SHP77 (cell line): Measurements from ENCODE around the gene KRTAP29-1.

Source experiments
- DNase-seq, 2 experiments: peaks; one replicate each; lab custom pipeline; 2025; lab: John Stamatoyannopoulos, UW

Gene KRTAP29-1

DNA sequence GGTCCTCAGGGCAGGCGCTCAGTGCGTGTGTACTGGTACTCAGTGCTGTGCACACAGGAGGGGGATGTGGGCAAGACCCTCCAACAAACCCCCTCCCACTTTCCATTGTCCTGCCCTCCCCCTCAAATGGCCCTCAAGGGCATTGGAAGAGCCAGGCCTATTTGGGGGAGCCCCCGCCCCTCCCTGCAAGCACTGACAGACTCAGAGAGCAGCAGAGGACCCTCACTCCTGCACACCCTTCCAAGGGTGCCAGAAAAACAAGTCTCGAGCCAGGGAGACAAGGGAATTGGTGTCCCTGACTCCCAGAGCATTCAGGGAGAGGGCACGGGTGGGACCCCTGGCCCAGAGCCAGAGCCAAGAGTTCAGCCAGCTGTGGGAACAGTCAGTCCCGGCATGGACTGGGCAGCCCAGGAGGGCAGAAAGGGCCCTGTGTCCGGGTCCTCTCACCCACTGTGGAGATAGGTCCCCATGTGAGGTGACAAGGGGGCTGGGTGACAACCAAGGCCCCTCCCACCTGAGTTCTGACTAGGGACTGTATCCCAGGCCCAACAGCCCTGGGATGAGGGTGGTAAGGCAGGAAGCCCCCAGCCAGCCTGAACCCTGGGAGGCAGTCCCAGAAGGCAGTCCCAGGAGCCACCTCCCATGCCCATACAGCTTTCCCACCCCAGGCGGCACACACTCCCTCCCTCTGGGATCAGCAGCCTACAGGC is 24.9 kb upstream of the KRTAP29-1 start:
- DNase-seq: no peak

- DNase-seq: no peak
Measured at GRCh38 chr17:41326173-41327145, 23.8 kb upstream of the KRTAP29-1 start.

DNA sequence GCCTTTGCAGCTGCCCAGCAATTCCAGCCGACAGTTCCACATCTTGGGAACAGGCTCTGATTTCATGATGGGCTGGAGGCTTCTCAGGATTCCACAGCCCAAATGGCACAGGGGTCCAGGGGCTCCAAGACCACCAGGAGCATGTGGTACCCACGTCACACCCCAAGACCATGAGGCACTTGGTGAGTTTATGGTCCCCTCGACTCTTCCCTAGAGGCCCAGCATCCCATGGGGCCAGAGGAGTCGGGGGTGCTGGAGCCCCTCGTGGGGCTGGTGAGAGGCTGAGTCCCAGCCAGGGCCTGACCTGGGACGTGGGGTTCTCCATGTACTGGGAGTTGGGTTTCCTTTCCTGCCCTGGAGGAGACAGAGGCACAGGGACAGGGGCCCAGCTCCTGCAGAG is 23.0 kb upstream of the KRTAP29-1 start:
- DNase-seq: no peak

DNA sequence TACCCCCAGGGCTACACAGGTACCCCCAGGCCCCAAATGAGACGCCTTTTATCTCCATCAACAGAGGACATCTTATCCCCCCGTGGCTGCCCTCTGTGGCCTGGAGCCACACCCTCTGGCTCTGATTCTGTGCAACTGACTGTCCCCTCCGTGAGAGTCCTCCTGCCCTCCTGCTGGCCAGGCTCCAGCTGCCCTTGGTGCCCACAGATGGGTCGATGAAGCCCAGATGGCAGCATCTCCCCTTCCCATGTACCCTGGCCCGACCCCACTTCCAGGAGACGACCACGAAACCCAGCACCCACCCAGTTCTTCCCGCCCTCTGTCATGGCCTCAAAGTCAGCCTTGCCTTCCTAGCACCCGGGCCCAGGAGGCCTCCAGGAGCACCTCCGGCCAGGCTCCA is 22.5 kb upstream of the KRTAP29-1 start:
- no peak for DNase-seq

- no peak for DNase-seq
Measured at GRCh38 chr17:41324180-41325075, 21.8 kb upstream of the KRTAP29-1 start.

DNA sequence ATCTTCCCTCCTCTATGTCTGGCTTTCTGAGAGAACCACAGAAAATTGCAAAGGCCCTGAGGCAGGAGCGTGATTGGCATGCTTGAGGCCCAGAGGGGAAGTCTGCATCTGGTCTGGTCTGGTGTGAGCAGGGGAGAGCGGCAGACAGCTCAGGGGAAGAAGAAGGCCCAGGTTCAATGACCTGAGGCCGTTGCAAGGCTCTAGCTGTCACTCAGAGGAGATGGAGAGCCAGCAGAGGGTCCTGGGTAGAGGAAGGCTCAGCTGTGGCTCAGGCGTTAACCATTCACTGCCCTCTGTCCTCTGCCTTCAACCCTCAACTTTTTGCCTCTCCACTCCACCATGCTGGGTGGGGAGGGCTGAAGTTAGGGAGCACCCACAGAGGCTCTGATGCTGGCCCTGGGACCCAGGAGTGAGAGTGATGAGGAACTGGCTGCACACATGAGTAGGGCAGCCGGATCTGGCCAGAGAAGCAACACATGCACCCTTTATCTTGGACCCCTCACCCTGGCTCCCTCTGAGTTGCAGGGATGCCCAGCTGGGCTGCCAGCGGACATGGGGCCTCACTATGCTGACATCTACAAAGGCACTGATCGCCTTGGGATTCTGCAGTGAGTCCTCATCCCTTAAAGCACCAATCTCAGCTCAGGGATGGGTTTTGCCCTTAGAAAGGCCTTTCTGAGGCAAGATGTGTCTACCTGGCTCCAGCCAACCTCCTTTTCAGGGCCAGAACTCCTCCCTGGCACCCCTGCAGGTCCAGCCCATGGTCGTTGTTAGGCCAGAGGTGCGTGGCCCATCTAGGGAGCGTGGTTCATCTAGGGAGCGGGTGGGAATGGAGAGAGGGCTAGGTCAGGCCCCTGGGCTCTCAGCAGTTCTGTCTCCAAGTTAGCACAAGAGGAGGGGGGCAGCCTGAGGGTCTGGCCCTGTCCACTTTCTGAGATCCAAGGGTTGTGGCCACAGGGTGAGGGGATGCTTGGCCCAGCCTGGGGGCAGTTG is 20.5 kb upstream of the KRTAP29-1 start:
- no peak for DNase-seq

GRCh38 chr17:41322094-41322902 is 19.6 kb upstream of the KRTAP29-1 start:
- DNase-seq: peak in 1 of 2 experiments; percentile 5

DNA sequence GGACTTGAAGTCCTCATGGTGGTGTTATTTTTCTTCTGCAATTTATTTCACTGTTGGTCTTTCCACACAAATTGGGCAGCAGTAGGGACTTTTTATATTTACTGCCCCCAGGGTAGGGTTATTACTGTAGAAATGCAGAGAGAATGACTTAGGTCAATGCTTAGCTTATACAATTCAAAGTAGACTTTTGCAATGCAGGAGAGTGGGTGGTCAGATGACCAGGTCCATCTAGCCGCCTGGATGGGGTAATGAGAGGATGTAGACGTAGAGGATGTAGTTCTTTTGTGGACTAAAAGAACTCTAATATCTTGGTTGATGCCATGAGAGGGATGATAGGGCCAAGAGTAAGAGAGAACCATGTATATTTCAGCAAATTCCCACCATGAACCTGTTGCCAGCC is 15.6 kb upstream of the KRTAP29-1 start:
- no peak for DNase-seq

DNA sequence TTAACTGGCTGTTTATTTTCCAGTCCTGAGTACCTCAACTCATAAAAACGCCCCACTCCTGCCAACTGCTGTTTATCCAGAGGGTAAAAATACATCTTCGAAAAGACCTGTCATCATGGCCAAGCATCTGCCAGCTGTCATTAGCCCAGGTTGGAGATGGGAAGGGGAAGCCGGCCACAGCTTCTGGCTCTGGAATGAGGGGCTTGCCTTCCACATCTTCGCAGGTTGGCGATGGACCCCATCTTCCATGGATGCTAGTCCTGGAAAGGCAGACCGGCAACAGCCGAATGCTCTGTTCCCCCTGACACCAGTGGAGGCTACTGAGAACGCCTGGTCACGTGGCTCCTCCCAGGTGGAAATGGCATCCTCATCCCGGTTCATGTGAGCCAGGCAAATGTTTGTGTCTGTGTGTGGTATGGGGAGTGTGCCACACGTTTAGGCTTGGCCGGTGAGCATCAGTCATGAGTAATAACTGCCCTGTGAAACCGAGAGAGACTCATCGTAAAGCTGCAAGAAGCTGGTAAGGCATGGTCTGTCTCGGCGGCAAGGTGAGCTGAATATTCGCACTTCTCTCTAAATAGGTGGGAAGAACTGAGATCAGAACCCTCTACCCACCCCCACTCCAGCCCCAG is 13.3 kb upstream of the KRTAP29-1 start:
- DNase-seq: no peak

GRCh38 chr17:41315204-41315794 is 12.6 kb upstream of the KRTAP29-1 start, which contains the start of gene KRTAP17-1:
Gene KRTAP17-1, minus strand, starts transcription at chr17:41315710. Its CDS starts 60 bp downstream, at chr17:41315650.
- no peak for DNase-seq

DNA sequence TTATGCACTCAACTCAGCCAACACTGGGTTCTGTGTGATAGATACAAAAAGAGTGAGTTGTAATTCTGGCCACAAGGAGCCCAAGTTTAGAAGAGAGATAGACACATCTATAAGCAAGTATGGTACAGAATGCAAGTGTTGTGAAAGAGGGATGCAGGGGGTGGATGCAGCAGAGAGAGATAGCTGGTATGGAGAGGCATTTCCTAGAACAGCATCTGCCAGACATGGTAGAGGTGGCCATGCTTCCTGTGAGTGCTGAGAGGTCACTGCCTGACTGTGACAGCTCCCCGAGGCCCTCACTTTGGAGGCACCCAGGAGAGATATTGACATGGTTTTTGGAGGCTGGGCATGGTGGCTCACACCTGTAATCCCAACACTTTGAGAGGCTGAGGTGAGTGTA is 8.5 kb upstream of the KRTAP29-1 start:
- no peak for DNase-seq

- peak in 1 of 2 experiments; percentile 32 for DNase-seq
Measured at GRCh38 chr17:41308918-41309359, 6.3 kb upstream of the KRTAP29-1 start, which contains the start of gene KRTAP16-1. Gene KRTAP16-1, minus strand, starts transcription at chr17:41309309. Its CDS starts 56 bp downstream, at chr17:41309253.

DNA sequence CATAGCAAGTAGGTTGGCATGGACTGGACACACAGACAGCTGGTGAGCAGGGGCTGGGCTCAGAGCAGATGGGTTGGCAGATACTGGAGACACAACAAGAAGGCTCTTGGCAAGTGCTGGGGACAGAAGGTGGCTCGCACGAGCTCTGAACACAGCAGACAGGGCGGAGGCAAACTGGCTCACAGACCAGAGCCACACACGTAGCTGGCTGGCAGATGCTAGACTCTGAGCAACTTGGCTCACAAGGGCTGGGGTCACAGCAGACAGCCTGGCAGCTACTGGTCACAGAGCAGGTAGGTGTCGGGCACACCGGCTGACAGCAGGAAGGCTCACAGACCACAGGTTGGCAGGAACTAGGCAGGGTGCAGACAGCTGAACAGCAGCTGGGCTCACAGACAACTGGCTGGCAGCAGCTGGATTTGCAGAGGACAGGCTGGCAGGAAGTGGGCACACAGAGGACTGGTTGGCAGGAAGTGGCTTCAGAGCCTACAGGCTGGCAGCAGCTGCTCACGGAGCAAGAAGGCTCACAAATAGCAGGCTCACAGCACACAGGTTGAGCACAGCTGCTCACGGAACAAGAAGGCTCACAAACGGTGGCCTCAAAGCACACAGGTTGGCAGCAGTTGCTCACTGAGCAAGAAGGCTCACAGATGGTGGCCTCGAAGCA is 5.7 kb upstream of the KRTAP29-1 start:
- peak; percentile 2 to 40 for DNase-seq

GRCh38 chr17:41307647-41308046 is 5.0 kb upstream of the KRTAP29-1 start:
- no peak for DNase-seq

GRCh38 chr17:41304091-41304490 is 1.4 kb upstream of the KRTAP29-1 start:
- DNase-seq: no peak

DNA sequence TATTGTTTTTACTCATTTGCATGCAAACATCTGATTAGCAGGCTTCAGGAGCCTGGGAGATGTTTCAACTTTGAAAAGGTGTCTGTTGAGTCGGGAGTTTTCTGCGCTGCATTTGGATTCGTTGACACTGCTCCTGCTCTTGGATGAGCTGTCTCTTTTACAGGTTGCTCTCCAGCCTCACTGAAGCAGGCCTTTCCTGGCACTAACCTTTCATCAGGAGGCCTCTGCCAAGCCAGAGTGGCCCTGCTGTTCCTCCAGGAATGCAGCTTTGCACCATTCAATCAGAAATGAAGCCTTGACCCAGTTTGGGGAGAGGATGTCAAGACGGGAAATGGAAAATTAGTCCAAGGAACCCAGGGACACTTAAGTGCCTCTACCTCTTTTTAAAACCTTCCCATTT is 330 bp upstream of the KRTAP29-1 start:
- DNase-seq: no peak

DNA sequence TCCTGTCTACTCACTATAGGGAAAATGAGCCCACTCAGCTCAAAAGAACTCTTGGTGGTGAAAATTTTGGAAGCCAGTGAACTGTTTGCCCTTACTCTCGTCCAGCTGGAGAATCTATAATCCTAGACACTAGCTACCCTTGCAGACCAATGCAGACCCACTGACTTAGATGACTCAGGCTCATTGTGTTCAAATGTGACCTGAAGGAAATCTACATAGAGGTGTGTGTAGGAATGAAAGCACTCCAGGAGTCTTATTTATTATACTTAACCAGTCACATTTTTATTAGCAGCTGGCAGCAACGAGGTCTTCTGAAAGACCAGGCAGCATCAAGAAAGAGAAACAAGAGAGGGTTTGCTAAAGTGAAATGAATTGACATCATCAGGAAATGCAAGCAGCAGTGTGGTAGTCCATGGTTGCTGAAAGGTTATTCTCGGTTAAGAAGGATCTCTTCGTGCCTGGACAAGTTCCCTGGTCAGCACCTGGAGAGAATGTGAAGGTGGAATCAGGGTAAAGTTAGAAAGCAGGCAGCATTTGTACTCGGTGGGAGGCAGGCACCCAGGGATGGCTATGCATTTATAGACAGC is 1.4 kb downstream of the KRTAP29-1 start:
- no peak for DNase-seq
